Right lobe of liver (tissue), 4 donors: Measurements from ENCODE around the gene TUBG1.

Experiments used
- POLR2A ChIP-seq: fragments of 450-650 bp; IDR thresholded peaks from one replicate; pipeline ENCODE4 v1.6.1; 2017; ENCODE audit warnings: antibody characterized with exemption, mild to moderate bottlenecking
- TF ChIP-seq, protein P1 (sequence below), 4 donors: fragments of 200-600 bp in 3 of 4; fragments of 450-650 bp in 1 of 4; IDR thresholded peaks; one replicate each; pipeline versions ENCODE4 v1.5.1 to v1.8.0; 2016 to 2022; ENCODE audit warnings: antibody characterized with exemption in 4 of 4, mild to moderate bottlenecking in 2 of 4
- donor health status: DM: no; HTN: no; CAD: no.
- donor health status: DM: no; HTN: no; CAD: no.
- donor health status: DM: no; HTN: yes; CAD: no.

DNA sequence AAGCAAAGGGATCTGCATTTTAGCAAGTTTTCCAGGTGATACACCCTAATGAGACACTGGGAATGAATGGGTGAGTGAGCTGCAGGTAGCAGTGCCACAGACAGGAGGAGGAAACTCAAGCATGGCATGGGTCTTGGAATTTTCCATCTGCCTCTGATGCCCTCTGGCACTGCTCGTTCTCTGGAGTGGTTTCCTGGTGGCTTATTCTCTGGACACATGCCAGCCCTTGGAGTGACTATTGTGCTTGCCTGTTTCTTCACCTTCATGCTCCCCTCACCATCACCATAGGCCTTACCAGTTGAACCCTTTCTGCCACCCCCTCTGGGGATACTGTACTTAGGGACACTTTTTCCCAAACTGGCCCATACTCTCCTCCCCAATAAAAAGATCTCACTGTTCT is 45.9 kb upstream of the TUBG1 start:
- TF ChIP-seq, protein P1, sequence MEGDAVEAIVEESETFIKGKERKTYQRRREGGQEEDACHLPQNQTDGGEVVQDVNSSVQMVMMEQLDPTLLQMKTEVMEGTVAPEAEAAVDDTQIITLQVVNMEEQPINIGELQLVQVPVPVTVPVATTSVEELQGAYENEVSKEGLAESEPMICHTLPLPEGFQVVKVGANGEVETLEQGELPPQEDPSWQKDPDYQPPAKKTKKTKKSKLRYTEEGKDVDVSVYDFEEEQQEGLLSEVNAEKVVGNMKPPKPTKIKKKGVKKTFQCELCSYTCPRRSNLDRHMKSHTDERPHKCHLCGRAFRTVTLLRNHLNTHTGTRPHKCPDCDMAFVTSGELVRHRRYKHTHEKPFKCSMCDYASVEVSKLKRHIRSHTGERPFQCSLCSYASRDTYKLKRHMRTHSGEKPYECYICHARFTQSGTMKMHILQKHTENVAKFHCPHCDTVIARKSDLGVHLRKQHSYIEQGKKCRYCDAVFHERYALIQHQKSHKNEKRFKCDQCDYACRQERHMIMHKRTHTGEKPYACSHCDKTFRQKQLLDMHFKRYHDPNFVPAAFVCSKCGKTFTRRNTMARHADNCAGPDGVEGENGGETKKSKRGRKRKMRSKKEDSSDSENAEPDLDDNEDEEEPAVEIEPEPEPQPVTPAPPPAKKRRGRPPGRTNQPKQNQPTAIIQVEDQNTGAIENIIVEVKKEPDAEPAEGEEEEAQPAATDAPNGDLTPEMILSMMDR (IDR thresholded peaks at IDR 0.05), result no peak
- TF ChIP-seq POLR2A, result no peak
